Loucy (cell line): ENCODE results near the gene FKBP5.

Source experiments
- H2AFZ ChIP-seq: fragments of 200-600 bp; sonication (generic); 2 replicates; pipeline ENCODE4 v1.6.0; 2016; ENCODE audit warnings: antibody characterized with exemption, mild to moderate bottlenecking, low read length, moderate library complexity
- H3F3A ChIP-seq: fragments of 200-600 bp; 2 replicates; pipeline ENCODE4 v1.6.0; 2016; ENCODE audit warnings: antibody characterized with exemption, low read depth, mild to moderate bottlenecking
- H3K27me3 ChIP-seq: fragments of 200-600 bp; sonication (generic); 2 replicates; pipeline ENCODE4 v1.6.1; 2014; ENCODE audit warnings: low read length, mild to moderate bottlenecking; ENCODE audit not compliant: insufficient read depth, poor library complexity, severe bottlenecking
- H3K36me3 ChIP-seq: fragments of 200-600 bp; sonication (generic); 2 replicates; pipeline ENCODE4 v1.6.1; 2016; ENCODE audit warnings: low read length; ENCODE audit not compliant: insufficient read depth
- H3K4me1 ChIP-seq: fragments of 200-600 bp; sonication (generic); 2 replicates; pipeline ENCODE4 v1.5.1; 2014; ENCODE audit warnings: low read length, mild to moderate bottlenecking; ENCODE audit not compliant: insufficient read depth, poor library complexity, severe bottlenecking
- H3K4me2 ChIP-seq: fragments of 200-600 bp; sonication (generic); 2 replicates; pipeline ENCODE4 v1.6.0; 2014; ENCODE audit warnings: antibody characterized with exemption, low read length, low read depth, mild to moderate bottlenecking; ENCODE audit not compliant: poor library complexity, severe bottlenecking
- H3K4me3 ChIP-seq: fragments of 200-600 bp; sonication (generic); 2 replicates; pipeline ENCODE4 v1.5.1; 2014; ENCODE audit warnings: low read length, mild to moderate bottlenecking, mixed read lengths; ENCODE audit not compliant: poor library complexity, severe bottlenecking
- H3K79me2 ChIP-seq: fragments of 200-600 bp; sonication (generic); 2 replicates; pipeline ENCODE4 v1.6.1; 2014; ENCODE audit warnings: low read length; ENCODE audit not compliant: insufficient read depth
- H3K9ac ChIP-seq: fragments of 200-600 bp; sonication (generic); 2 replicates; pipeline ENCODE4 v1.6.0; 2014; ENCODE audit warnings: mild to moderate bottlenecking, low read depth, low read length, moderate library complexity; ENCODE audit not compliant: poor library complexity, severe bottlenecking
- H3K9me2 ChIP-seq: fragments of 200-600 bp; sonication (generic); replicated peaks from 2 replicates; pipeline ENCODE4 v1.6.1; 2016; ENCODE audit warnings: low read depth, low read length, mixed read lengths
- H3K9me3 ChIP-seq: fragments of 200-600 bp; sonication (generic); 2 replicates; pipeline ENCODE4 v1.6.1; 2014; ENCODE audit warnings: mild to moderate bottlenecking, antibody characterized with exemption, low read length, low read depth; ENCODE audit not compliant: insufficient read depth
- H4K20me1 ChIP-seq: fragments of 200-600 bp; sonication (generic); 2 replicates; pipeline ENCODE4 v1.6.0; 2014; ENCODE audit warnings: antibody characterized with exemption, low read length, mild to moderate bottlenecking; ENCODE audit not compliant: insufficient read depth, poor library complexity, severe bottlenecking
- EZH2phosphoT487 ChIP-seq: fragments of 200-600 bp; IDR thresholded peaks from 2 replicates; pipeline ENCODE4 v1.6.1; 2018; ENCODE audit warnings: antibody characterized with exemption, mild to moderate bottlenecking, moderate library complexity, borderline replicate concordance
- TF ChIP-seq, protein P1 (sequence below): fragments of 200-600 bp; sonication (generic); conservative IDR thresholded peaks from 2 replicates; pipeline ENCODE4 v1.5.1; 2014; ENCODE audit warnings: mild to moderate bottlenecking, antibody characterized with exemption, low read length

FKBP5 gene

DNA sequence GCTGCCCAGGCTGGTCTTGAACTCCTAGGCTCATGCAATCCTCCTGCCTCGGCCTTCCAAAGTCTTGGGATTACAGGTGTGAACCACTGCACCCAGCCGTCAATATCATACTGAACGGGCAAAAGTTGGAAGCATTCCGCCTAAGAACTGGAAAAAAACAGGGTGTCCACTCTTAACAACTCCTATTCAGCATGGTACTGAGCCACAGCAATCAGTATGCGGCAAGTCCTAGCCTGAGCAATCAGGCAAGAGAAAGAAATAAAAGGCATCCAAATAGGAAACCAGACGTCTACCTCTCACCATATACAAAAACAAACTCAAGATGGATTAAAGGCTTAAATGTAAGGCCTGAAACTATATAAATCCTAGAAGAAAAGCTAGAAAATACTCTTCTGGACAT, 83.1 kb downstream of the FKBP5 start:
- H3K4me2 ChIP-seq = no peak overlapping the region
- H3K9me3 ChIP-seq = no peaks in the 10 kb centered on the region
- H3K4me1 ChIP-seq = peaks cover 4% of the 10 kb centered on the region
- no peaks in the 10 kb centered on the region for H3F3A ChIP-seq
- H3K4me3 ChIP-seq = no peak overlapping the region
- H3K9me2 ChIP-seq = no peaks in the 10 kb centered on the region
- H2AFZ ChIP-seq = no peak overlapping the region
- H3K9ac ChIP-seq = no peak overlapping the region
- peaks cover 8% of the 10 kb centered on the region for H4K20me1 ChIP-seq
- H3K27me3 ChIP-seq = no peaks in the 10 kb centered on the region
- H3K36me3 ChIP-seq = peaks cover 41% of the 10 kb centered on the region
- H3K79me2 ChIP-seq = peaks cover 9% of the 10 kb centered on the region; the same call in 1 of the 2 replicates
- TF ChIP-seq EZH2phosphoT487 = no peak

DNA sequence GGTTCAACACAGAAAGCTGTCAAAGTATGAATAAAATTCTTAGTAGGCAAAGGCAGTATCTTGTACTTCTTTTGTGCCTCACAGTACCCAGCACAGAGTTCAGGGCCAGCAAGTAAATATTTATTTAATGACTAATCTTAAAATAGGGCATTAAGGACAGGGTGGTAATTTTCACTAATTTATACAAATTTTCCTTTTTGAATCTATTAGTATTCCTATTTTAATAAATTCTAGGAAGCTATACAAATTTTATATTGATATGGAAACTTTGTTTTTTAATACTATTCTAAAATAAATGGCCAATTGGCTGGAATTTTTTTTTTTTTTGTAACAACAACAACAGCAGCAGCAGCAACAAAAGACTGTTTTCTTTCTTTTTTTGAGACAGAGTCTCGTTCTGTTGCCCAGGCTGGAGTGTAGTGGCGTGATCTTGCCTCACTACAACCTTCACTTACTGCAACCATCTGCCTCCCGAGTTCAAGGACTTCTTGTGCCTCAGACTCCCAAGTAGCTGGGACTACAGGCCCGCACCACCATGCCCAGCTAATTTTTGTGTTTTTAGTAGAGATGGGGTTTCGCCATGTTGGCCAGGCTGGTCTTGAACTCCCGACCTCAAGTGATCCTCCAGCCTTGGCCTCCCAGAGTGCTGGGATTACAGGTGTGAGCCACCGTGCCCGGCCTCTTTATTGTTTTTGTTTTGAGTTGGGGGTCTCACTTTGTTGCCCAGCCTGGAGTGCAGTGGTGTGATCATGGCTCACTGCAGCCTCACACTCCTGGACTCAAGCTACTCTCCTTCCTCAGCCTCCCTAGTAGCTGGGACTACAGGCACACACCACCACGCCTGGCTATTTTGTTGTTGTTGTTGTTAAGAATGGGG, 85.2 kb downstream of the FKBP5 start:
- no peaks in the 10 kb centered on the region for H3F3A ChIP-seq
- no peaks in the 10 kb centered on the region for H3K27me3 ChIP-seq
- H3K9ac ChIP-seq = no peak overlapping the region
- peaks cover 39% of the 10 kb centered on the region; the same call in 1 of the 2 replicates for H3K36me3 ChIP-seq
- TF ChIP-seq, protein P1, sequence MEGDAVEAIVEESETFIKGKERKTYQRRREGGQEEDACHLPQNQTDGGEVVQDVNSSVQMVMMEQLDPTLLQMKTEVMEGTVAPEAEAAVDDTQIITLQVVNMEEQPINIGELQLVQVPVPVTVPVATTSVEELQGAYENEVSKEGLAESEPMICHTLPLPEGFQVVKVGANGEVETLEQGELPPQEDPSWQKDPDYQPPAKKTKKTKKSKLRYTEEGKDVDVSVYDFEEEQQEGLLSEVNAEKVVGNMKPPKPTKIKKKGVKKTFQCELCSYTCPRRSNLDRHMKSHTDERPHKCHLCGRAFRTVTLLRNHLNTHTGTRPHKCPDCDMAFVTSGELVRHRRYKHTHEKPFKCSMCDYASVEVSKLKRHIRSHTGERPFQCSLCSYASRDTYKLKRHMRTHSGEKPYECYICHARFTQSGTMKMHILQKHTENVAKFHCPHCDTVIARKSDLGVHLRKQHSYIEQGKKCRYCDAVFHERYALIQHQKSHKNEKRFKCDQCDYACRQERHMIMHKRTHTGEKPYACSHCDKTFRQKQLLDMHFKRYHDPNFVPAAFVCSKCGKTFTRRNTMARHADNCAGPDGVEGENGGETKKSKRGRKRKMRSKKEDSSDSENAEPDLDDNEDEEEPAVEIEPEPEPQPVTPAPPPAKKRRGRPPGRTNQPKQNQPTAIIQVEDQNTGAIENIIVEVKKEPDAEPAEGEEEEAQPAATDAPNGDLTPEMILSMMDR = no peak
- TF ChIP-seq EZH2phosphoT487 = no peak
- H3K9me2 ChIP-seq = no peaks in the 10 kb centered on the region
- H3K4me3 ChIP-seq = no peak overlapping the region
- H3K4me1 ChIP-seq = peaks cover 6% of the 10 kb centered on the region
- H4K20me1 ChIP-seq = peaks cover 11% of the 10 kb centered on the region
- H2AFZ ChIP-seq = no peak overlapping the region
- no peak overlapping the region for H3K4me2 ChIP-seq
- H3K79me2 ChIP-seq = peaks cover 23% of the 10 kb centered on the region; the same call in 1 of the 2 replicates
- H3K9me3 ChIP-seq = no peaks in the 10 kb centered on the region

DNA sequence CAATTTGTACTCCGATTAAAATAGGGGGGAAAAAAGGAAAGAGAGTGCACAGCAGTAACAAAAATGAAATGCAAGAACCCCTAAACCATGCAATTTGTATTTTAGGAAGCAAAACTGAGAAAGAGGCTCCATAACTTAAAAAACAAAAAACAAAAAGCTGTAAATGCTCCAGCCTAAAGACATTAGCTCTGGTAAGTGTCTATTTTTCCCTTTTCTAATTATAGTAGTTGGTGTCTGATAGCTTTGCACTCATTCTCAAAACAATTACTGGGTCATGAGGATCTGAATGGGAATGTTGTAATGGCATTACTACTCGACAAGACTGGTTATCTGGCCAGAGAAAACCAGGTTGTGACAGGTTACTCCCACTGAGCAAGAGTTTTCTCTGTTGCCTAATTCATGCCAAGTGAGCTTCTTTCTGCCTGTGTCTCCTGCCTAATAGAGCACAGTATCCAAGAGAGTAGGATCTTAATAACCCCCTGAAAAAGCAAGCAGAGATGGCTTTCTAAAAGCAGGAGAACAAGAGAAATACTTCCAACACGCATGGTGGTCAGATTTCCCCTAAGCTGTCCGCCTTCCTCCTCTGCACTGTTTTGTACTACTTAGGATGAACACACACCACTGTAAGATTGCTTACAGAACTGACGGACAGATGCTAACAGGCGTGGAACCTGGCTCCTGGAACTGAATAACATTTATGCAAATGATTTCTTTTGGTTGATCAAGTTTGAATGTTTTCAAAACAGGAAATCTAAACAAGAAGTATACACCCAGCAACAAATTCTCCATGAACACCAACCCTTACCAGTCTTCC, 86.4 kb downstream of the FKBP5 start:
- no peaks in the 10 kb centered on the region for H3K9me2 ChIP-seq
- H3K36me3 ChIP-seq = peaks cover 33% of the 10 kb centered on the region; the same call in 1 of the 2 replicates
- H3K9ac ChIP-seq = no peak overlapping the region
- H3K4me3 ChIP-seq = no peak overlapping the region
- H3F3A ChIP-seq = no peaks in the 10 kb centered on the region
- TF ChIP-seq EZH2phosphoT487 = no peak
- TF ChIP-seq, protein P1 = no peak
- no peak overlapping the region for H3K4me2 ChIP-seq
- H3K79me2 ChIP-seq = peaks cover 23% of the 10 kb centered on the region; the same call in 1 of the 2 replicates
- H3K9me3 ChIP-seq = no peaks in the 10 kb centered on the region
- H2AFZ ChIP-seq = no peak overlapping the region
- peaks cover 6% of the 10 kb centered on the region for H3K4me1 ChIP-seq
- H3K27me3 ChIP-seq = no peaks in the 10 kb centered on the region
- peaks cover 11% of the 10 kb centered on the region for H4K20me1 ChIP-seq
